Stimulated activated CD4-positive, alpha-beta T cell treated with anti-CD3 and anti-CD28 coated beads, Interleukin-1b, Interleukin-23, amount 100 ng/mL, for 4 hours (primary cell): ENCODE measurements around the gene IGSF8.

Source experiments
- DNase-seq, 2 donors: peaks; one replicate each; pipeline ENCODE4 v3.0.0-alpha.2; 2020; ENCODE audit warnings: low read depth in 2 of 2

IGSF8 gene

GRCh38 chr1:160087118-160087662 lies 11.2 kb downstream of the IGSF8 start:
- DNase-seq, result no peak

GRCh38 chr1:160086456-160086892 lies 11.9 kb downstream of the IGSF8 start:
- DNase-seq, result no peak

DNA sequence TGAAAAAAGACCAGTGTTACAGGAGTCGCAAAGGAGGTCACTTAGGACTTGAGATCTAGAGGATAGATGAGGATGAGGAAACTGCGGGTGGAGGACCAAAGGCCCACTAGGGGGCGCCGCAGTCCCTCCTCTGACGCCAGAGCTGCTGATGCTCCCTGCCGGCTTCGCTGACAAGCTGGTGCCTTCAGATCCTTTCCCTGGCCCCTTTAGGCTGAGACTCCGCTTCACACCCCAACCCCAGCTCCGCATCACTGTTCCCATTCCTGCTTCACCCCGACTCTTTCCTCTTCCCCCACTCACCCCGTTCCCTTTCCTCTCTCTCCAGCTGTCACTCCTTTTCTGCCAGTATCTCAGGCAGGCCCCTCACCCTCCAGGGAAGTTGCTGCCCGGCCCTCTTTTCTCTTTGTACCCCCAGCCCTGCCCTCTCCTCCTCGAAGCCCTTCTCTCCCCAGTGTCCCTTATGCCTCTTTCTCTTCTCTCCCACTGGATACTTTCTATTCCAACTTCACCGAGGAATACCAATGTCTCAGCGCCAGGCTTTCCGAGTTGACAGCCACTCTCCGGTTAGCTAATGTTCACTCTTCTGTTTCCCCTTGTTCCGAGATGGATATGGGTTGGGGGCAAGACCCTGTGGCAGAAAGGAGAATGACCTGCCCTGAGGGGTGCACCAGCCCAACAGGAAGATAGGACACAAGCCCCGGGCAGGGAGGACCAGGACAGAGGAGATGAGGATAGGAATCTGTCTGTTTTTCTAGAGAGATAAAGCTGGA lies 12.5 kb downstream of the IGSF8 start:
- peak; percentile 67 to 72 for DNase-seq

- no peak for DNase-seq
Observed at GRCh38 chr1:160084771-160085321, 13.6 kb downstream of the IGSF8 start.

DNA sequence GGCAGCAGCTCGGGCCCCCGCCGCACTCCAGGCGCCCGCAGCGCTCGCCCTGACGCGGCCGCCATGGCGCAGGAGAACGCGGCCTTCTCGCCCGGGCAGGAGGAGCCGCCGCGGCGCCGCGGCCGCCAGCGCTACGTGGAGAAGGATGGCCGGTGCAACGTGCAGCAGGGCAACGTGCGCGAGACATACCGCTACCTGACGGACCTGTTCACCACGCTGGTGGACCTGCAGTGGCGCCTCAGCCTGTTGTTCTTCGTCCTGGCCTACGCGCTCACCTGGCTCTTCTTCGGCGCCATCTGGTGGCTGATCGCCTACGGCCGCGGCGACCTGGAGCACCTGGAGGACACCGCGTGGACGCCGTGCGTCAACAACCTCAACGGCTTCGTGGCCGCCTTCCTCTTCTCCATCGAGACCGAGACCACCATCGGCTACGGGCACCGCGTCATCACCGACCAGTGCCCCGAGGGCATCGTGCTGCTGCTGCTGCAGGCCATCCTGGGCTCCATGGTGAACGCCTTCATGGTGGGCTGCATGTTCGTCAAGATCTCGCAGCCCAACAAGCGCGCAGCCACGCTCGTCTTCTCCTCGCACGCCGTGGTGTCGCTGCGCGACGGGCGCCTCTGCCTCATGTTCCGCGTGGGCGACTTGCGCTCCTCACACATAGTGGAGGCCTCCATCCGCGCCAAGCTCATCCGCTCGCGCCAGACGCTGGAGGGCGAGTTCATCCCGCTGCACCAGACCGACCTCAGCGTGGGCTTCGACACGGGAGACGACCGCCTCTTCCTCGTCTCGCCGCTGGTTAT lies 14.2 kb downstream of the IGSF8 start:
- DNase-seq, result peak; percentile 69

DNA sequence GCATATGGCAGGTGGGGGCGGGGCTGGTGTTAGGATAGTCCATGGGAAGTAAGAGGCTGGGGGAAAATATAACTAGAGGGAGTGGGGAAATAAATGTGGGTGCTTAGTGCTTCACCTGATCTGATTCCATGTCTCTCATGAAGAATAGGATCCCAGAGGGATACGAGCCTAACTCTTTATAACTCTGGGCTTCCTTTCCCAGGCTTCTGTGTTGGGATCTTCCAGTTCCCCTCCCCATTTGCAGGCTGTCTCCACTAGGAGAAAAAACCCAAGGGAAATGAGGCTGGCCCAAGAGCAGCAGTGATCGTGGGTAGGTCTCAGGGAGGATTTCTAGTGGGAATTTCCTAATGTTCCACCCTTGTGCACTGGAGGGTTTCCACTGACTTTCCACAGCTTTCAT lies 15.5 kb downstream of the IGSF8 start:
- DNase-seq, result no peak

- DNase-seq, result no peak
Observed at GRCh38 chr1:160082487-160082886, 15.9 kb downstream of the IGSF8 start.

DNA sequence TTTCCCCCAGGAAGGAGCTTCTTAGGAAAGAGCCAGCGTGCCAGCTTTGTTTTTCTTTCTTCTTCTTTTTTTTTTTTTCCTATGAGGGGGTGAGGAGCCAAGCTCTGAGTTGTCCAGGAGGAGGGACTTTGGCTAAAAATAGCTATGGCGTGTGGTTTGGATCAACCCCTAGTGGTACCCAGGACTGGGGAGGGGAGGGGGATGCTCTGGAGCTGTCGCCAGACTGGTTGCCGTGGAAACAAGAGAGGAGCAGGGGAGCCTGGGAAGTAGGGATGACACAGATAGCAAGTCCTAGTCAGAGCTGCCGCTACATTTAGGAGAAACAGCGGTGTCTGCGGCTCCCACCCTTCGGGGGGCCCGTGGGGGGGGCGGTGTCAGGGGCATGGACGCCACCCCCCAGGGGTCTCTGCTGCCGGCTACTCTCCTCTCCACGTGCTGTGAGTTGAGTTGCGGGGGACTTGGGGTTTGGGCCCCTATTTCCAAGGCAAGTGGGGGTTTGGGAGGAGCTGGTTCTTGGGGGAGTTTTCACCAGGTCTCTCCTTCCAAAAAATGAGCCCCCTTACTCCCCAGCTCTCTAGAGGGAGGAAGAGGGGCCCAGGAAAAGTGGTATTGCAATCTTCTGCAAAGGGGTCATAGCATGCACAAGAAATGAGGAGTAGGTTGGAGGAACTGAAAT lies 17.0 kb downstream of the IGSF8 start, which contains the start of gene KCNJ9:
TSS of gene KCNJ9 (plus strand) at position 278 of the 676 bp plus-strand sequence. CDS start 2,493 bp downstream, outside the sequence.
- no peak for DNase-seq

DNA sequence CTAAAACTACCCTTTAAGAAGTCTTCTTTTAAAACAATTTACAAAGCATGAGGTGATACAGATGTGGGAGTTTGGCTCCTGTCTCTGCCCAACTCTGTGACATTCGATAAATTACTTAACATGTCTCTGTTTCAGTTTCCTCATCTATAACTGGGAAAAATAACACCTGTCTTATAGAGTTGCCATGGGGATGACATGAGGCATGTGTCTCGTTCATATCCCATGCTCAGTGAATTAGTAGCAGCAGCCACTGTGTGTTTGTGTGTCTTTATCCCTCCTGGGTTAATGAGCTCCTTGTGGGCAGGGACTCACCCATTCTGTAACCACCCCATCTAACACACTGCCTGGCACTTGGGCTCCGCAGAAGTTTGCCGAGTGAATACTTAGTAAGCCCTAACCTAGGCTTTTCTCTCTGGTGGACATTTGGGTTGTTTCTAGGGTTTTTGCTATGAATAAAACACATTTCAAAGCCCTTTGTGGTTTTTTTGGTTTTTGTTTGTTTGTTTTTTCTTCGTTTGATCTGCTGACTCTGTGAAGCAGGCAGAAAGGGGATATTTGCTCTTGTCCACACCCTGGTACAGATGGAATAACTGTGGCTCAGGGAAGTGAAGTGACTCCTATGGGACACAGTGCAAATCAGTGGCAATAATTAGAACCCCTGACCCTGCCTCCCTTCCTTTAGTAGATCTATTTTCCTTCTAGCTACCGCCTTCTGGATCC lies 17.9 kb downstream of the IGSF8 start:
- no peak for DNase-seq

GRCh38 chr1:160079448-160079847 lies 19.0 kb downstream of the IGSF8 start:
- no peak for DNase-seq

DNA sequence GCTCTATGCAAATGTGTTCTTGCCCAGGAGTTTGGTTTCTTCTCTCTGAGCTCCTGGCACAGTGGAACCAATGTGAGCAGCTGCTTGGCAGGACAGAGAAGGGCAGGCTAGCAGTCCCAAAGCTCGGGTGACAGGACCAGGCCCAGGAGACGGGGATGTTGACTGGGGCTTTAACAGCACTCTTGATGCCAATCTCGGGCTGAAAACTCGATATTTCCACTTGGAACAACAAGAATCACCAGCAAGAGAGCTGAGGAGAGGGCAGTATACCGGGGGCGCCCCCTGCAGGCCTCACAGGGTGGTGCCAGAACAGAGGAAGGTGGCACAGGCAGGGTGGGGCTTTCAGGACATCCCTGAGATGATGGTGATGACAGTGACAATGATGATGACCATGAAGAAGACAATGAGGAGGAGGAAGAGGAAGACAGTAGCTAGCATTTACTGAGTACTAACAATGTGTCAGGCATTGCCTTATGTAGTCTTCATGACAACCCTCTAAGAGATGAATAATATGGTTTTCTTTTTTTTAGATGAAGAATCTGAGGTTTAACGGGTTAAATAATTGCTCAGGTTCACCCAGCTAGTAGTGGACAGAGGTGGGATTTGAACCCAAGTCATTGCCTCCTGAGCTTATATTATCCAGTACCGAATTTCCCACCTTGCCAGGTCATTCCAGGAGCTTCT lies 19.8 kb downstream of the IGSF8 start:
- peak; percentile 27 to 47 for DNase-seq

- DNase-seq, result no peak
Observed at GRCh38 chr1:160077486-160077885, 20.9 kb downstream of the IGSF8 start.

DNA sequence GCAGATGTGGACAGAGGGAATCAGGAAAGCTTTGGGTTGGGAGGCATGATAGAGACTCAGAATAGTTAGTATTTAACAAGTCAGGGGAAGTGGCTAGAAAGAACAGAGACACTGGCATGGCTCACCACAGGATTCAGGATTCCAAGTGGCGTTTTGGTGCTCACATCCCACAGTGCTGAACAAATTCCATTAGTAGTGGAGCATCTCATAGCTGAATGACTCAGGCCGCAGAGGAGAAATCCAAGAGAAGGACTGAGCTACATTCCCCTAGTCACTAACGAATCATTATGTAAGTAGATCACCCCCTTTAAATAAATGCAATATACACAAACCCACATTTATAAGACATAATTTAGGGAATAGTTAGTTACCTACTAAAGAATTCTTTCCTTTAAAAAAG lies 22.1 kb downstream of the IGSF8 start:
- DNase-seq, result no peak

DNA sequence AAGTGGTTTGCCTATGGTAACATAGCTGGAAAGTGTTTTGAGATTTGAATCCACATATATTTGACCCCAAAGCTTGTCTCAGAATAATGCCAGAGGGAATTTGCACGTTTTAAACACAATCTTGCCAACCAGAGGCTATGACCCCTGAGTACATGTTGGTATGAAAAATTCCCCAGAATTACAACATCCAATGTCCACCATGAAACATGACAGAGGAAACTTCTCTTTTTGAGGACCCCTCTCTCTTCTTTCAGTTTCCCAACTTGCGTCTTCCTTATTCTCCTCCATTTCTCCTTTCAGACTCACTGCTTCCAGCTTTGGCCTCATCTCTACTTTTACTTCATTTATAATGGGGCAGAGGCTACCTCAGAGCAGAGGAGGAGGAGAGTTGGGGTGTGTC lies 22.6 kb downstream of the IGSF8 start:
- DNase-seq, result no peak

- no peak for DNase-seq
Observed at GRCh38 chr1:160074865-160075264, 23.6 kb downstream of the IGSF8 start.

- DNase-seq, result no peak
Observed at GRCh38 chr1:160071289-160071688, 27.1 kb downstream of the IGSF8 start.

DNA sequence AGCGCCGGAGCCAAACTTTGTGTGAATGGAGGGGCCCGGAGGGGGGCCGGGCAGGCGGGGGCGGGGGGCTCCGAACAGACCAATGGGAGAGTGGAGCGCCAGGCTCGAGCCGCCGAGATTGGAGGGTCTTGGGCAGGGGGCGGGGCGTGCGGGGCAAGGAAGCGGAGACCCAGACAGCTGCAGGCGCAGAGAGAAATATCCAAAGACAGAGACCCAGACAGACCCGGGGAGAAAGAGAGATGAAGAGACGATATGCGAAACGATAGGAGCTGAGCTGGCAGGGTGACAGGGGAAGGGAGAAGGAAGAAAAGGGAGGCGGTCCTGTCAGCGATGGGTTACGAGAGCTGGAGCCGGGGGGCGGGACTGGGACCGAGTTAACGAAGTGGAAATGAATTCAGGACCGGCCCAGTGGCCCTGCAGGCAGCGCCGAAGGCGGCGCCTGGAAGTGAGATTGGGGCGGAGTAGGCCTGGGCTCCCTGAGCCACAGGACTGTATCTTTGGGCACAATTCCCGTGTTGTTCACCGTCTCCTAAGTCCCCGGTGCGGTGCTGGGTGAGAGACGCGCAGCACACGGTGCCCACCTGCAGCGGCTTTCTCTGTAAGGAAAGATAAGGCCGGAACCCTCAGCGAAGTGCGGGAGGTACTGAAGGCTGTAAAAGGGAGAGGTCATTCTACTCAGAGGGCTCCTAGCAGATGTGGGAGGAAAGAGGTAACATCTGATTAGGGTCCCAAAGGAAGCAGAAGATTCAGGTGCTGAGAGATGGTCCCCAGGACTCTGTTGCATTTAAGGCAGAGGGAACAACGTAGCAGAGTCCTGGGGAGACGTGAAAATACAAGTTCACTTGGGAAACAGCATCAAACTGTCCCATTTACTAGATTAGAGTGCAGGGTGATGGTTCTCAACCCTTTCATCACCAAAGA lies 27.9 kb downstream of the IGSF8 start:
- DNase-seq, result peak; percentile 52 to 64

GRCh38 chr1:160069460-160070231 lies 28.8 kb downstream of the IGSF8 start, which contains the start of gene KCNJ10:
Gene KCNJ10 (minus strand): TSS chr1:160070160. CDS start chr1:160042532, 27,628 bp downstream.
- no peak for DNase-seq
